HepG2 (cell line): ENCODE data around the gene ZBTB7C. TPM values are rescaled to one million over a fixed set of nuclear protein-coding genes. Genes with fewer than 3 reads are reported as not detected.

ENCODE experiments used
- ATAC-seq: fragments of 200-7000 bp; cut with Tn5 transposase; 3 replicates; pipeline ENCODE4 v1.9.1; 2020; ENCODE audit warnings: mild to moderate bottlenecking, moderate library complexity
- BruUV-seq: library from RNA; stranded (reverse); fragments of 400-500 nt; replicated peaks from 2 replicates; lab custom pipeline; 2021; lab: Mats Ljungman, UMichigan
- CTCF ChIA-PET: fragments of 300-600 bp; formaldehyde crosslinking; extraction: SDS; loops from one replicate; lab custom pipeline; 2021; ENCODE audit warnings: low total read pairs, inconsistent platforms, low intra/inter-chr PET ratio; lab: Yijun Ruan, JAX
- POLR2A ChIA-PET: fragments of 350-600 bp; sonication (Branson Sonifier 250); formaldehyde crosslinking; loops from one replicate; lab custom pipeline; 2020; ENCODE audit warnings: antibody characterized with exemption, inconsistent platforms; lab: Yijun Ruan, JAX
- DNase-seq: peaks from one replicate; pipeline ENCODE4 v3.0.0-alpha.2; 2015; ENCODE audit warnings: low spot score
- FAIRE-seq: peaks from 3 replicates; lab custom pipeline; 2011; peaks lifted over from hg19 to GRCh38; lab: Jason Lieb, UNC
- H2AFZ ChIP-seq: one replicate; pipeline ENCODE4 v1.6.1; 2011; ENCODE audit warnings: low read length, inconsistent platforms
- H3K27ac ChIP-seq: fragments of 300-600 bp; 3 replicates; pipeline ENCODE4 v1.8.0; 2011; ENCODE audit warnings: mixed run types, mild to moderate bottlenecking, mixed read lengths, low read length, inconsistent platforms; ENCODE audit not compliant: insufficient read depth; ENCODE audit errors: extremely low read length
- H3K27me3 ChIP-seq, 2 experiments: fragments of 200-600 bp in 1 of 2; 2 replicates in 1 of 2; 3 replicates in 1 of 2; pipeline versions ENCODE4 v1.6.0 to v1.8.0; 2011; ENCODE audit warnings: low read length in 2 of 2, mild to moderate bottlenecking in 2 of 2, moderate library complexity in 2 of 2, inconsistent platforms in 1 of 2; ENCODE audit not compliant: insufficient read depth in 2 of 2, control insufficient read depth in 1 of 2
- H3K36me3 ChIP-seq, 2 experiments: fragments of 200-600 bp in 1 of 2; replicated peaks in 1 of 2; 2 replicates in 1 of 2; 3 replicates in 1 of 2; pipeline versions ENCODE4 v1.5.1 to v1.8.0; 2011; ENCODE audit warnings: low read length in 2 of 2, inconsistent platforms in 1 of 2; ENCODE audit not compliant: insufficient read depth in 2 of 2, control insufficient read depth in 1 of 2
- H3K4me1 ChIP-seq: 2 replicates; pipeline ENCODE4 v1.5.1; 2012; ENCODE audit warnings: low read length, inconsistent platforms; ENCODE audit not compliant: insufficient read depth
- H3K4me2 ChIP-seq: 2 replicates; pipeline ENCODE4 v1.6.0; 2011; ENCODE audit warnings: low read depth, low read length, inconsistent platforms
- H3K4me3 ChIP-seq, 3 experiments: fragments of 200-600 bp in 1 of 3; sonication (generic), shearing (Covaris generic) in 1 of 3; replicated peaks in 1 of 3; 2 replicates each; pipeline ENCODE4 v1.5.1; 2011 to 2016; ENCODE audit warnings: low read length in 3 of 3, inconsistent platforms in 2 of 3, low read depth in 2 of 3, mild to moderate bottlenecking in 2 of 3, control low read depth in 1 of 3, mixed read lengths in 1 of 3; ENCODE audit not compliant: insufficient read depth in 1 of 3
- H3K79me2 ChIP-seq: one replicate; pipeline ENCODE4 v1.6.1; 2011; ENCODE audit warnings: low read length, inconsistent platforms; ENCODE audit not compliant: insufficient read depth
- H3K9ac ChIP-seq: 2 replicates; pipeline ENCODE4 v1.6.0; 2011; ENCODE audit warnings: mild to moderate bottlenecking, low read depth, low read length, inconsistent platforms; ENCODE audit not compliant: insufficient read depth
- H3K9me3 ChIP-seq: 2 replicates; pipeline ENCODE4 v1.5.1; 2012; ENCODE audit warnings: mild to moderate bottlenecking, low read length
- H4K20me1 ChIP-seq: 2 replicates; pipeline ENCODE4 v1.6.0; 2011; ENCODE audit warnings: inconsistent platforms, mild to moderate bottlenecking, low read length, moderate library complexity; ENCODE audit not compliant: insufficient read depth
- ZBTB4 ChIP-seq: sonication (generic); formaldehyde crosslinking; IDR thresholded peaks from 2 replicates; pipeline ENCODE4 v1.4.0; 2020; ENCODE audit warnings: missing genetic modification reagents, mild to moderate bottlenecking, borderline replicate concordance
- WGBS: methylation state at CpG from one replicate; pipeline ENCODE4 v1.1.6; 2017; ENCODE audit warnings: low lambda C conversion rate; 5-methylcytosine and 5-hydroxymethylcytosine counted together
- in situ Hi-C: cut with HindIII; loops from 2 replicates; pipeline ENCODE4 v1.10.0; 2017; ENCODE audit warnings: low pct_unique_long_range_greater_than_20kb; ENCODE audit not compliant: extremely low pct_ligation_motif_present
- intact Hi-C: fragments of 100-400 bp; cut with micrococcal nuclease; formaldehyde crosslinking; loops from one replicate; pipeline ENCODE4 v1.10.0; 2022; ENCODE audit not compliant: unreplicated experiment
- polyA plus RNA-seq, 8 experiments: library from polyadenylated mRNA; depleted of rRNA in 3 of 8; stranded (reverse) in 7 of 8; unstranded in 1 of 8; fragments of >200 nt; fragmentation: Illumina TruSeq in 4 of 8; extraction: Trizol in 4 of 8; gene quantifications; 2 replicates each; pipeline versions ENCODE4 v1.2.1 to v1.2.3, GENCODE V29; 2011 to 2016; ENCODE audit warnings: low read depth in 4 of 8, missing spikeins in 1 of 8, mixed read lengths in 1 of 8; ENCODE audit not compliant: insufficient read depth in 1 of 8
- total RNA-seq, 5 experiments: library from RNA; depleted of rRNA; stranded (reverse); fragments of >200 nt; fragmentation: Illumina TruSeq; extraction: Trizol; gene quantifications; 2 replicates each; pipeline ENCODE4 v1.2.3, GENCODE V29; 2016; ENCODE audit warnings: low read depth in 1 of 5
- TF ChIP-seq, protein P1 (sequence below): fragments of 450-650 bp; IDR thresholded peaks from 2 replicates; pipeline ENCODE4 v1.6.1; 2016

ZBTB7C gene
- total and polyA plus RNA-seq, 2 of the 13 experiments (the other 11 are each of a cell fraction or from before 2014, with no cell fraction given) = 0.01 to 0.04 TPM

- no peak overlapping the region for H3K4me2 ChIP-seq
- intact Hi-C loops = no loop called here
- H3K79me2 ChIP-seq = no peaks in the 10 kb centered on the region
- DNase-seq (no peak), ATAC-seq (no peak), FAIRE-seq (no peak)
- BruUV-seq = no TSS peak
- H3K4me3 ChIP-seq = no peak overlapping the region
- no peaks in the 10 kb centered on the region for H3K36me3 ChIP-seq
- no peaks in the 10 kb centered on the region for H3K4me1 ChIP-seq
- H3K27ac ChIP-seq = no peak overlapping the region
- POLR2A ChIA-PET = no interaction called here
- in situ Hi-C loops = no loop called here
- H2AFZ ChIP-seq = no peak overlapping the region
- 1% methylated on average over 7 of the region's 7 CpGs for WGBS
- TF ChIP-seq ZBTB4 (CRISPR knock-in tag) = no peak
- TF ChIP-seq, protein P1, sequence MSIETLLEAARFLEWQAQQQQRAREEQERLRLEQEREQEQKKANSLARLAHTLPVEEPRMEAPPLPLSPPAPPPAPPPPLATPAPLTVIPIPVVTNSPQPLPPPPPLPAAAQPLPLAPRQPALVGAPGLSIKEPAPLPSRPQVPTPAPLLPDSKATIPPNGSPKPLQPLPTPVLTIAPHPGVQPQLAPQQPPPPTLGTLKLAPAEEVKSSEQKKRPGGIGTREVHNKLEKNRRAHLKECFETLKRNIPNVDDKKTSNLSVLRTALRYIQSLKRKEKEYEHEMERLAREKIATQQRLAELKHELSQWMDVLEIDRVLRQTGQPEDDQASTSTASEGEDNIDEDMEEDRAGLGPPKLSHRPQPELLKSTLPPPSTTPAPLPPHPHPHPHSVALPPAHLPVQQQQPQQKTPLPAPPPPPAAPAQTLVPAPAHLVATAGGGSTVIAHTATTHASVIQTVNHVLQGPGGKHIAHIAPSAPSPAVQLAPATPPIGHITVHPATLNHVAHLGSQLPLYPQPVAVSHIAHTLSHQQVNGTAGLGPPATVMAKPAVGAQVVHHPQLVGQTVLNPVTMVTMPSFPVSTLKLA = peak; percentile 54; the same call in 1 of the 2 replicates
- H3K9ac ChIP-seq = no peak overlapping the region
- no peaks in the 10 kb centered on the region for H4K20me1 ChIP-seq
- no peaks in the 10 kb centered on the region for H3K9me3 ChIP-seq
- CTCF ChIA-PET = no interaction called here
- H3K27me3 ChIP-seq = 0 out of 5 replicates have a peak, but pooled peaks cover 0 to 2% of the 10 kb centered on the region in 2 experiments
Observed at GRCh38 chr18:48263192-48263853, 145.9 kb downstream of the ZBTB7C start.
